GM21737 (cell line): ENCODE measurements around the gene PANK2.
A peak's percentile ranks its signal among the peaks of the same experiment; 100 is the strongest.
"Not testable (repeated sequence)": the region's sequence is repeated elsewhere in the genome, so short reads cannot be mapped to it uniquely, and the experiment has no call there.

Experiments
- ATAC-seq: cut with Tn5 transposase; IDR thresholded peaks from one replicate; pipeline ENCODE4 v1.9.1; 2021; ENCODE audit warnings: mild to moderate bottlenecking, moderate library complexity; ENCODE audit not compliant: unreplicated experiment

PANK2 gene

DNA sequence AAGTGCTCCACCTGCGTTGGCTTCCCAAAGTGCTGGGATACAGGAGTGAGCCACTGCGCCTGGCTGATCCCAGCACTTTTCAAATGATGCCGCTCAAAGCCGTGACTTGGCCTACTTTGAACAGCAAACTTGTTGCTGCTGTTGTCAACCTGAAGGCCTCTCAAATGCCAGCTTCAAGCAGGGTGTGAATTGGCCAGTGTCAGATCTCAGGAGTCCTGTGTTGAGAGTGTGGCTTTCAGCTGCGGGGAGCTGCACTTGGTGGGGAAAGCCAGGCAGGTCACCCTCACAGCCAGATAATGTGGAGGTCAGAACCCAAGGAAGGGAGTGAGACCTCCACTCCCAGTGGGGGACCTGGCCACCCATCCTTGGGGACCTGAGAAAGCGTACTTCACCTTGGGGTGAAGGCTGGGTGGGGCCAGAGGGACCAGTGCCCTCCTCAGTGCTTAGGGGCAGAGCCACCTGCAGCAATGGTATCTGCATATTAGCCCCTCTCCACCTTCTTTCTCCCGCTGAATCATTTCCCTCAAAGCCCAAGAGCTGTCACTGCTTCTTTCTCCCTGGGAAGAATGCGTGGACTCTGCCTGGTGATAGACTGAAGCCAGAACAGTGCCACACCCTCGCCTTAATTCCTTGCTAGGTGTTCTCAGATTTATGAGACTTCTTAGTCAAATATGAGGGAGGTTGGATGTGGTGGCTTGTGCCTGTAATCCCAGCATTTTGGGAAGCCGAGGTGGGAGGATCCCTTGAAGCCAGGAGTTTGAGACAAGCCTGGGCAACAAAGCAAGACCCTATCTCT lies 19.1 kb upstream of the PANK2 start:
- no peak for ATAC-seq

DNA sequence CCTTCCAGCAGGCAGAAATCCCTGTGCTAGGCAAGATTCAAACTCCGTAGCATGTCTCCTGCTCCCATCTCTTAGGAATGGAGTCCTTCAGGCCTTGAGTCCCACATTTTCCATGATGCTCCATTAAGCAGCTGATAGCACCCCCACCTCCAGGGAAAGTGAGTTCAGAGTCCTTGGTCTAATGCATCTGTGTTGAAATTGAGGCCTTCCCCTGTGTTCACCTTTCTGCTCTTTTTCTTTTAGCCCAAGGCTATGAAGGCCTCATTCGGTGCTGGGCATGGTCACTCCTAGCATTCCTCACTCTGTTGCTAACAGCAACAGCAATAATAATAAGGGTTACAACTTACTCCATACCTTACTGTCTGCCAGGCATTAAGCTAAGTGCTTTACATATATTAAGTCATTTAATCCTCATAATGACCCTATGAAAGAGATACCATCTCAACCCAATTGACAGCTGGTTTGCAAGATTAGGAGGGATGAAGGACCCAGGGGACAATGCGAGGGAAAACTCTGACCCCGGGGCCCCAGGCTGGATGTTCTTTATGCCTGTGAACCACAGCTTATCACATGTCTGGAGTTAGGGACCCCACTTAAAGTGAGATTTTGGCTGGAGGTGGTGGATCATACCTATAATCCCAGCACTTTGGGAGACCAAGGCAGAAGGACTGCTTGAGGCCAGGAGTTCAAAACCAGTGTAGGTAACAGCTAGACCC lies 17.5 kb upstream of the PANK2 start:
- no peak for ATAC-seq

DNA sequence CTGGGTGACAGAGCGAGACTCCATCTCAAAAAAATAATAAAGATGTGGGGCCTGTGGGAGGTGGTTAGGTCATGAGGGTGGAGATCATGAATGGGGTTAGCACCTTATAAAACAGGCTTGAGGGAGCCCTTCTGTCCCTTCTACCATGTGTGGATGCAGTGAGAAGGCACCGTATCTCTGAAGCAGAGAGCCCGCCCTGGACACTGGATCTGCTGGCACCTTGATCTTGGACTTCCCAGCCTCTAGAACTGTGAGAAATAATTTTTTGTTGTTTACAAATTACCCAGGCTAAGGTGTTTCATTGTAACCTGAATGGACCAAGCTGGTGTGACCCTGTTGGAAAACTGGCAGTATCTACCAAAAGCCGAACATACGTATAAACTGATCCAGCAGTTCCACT lies 15.7 kb upstream of the PANK2 start:
- no peak for ATAC-seq

DNA sequence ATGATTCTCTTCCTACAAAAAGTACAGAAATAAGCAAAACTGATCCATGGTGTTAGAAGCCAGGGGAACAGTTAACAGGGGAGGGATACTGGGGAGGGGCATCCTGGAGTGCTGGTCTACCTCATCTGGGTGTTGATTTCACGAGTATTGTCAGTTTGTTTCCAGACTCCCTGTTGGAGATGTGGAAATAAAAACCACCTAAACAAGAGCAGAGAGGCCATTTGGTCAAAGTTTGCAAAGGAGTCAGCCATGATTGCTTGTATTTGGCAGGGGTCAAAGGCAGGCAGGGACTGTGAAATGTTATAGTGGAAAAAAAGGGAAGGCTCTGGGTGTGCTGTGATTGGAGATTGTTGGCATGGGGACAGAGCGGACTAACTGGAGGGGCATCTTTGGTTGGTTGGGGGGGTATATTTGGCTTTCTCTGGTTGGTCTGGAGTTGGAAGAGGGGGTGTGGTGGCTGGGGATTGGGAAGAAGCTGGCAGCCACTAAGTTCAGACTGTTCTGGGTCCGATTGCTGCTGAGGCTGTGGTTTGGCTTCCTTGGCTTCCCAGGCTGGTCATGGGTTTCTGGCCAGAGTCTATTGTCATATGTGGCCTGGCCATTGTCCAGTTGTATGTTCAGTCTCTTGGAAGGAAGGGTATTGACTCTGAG lies 14.9 kb upstream of the PANK2 start:
- ATAC-seq: no peak

DNA sequence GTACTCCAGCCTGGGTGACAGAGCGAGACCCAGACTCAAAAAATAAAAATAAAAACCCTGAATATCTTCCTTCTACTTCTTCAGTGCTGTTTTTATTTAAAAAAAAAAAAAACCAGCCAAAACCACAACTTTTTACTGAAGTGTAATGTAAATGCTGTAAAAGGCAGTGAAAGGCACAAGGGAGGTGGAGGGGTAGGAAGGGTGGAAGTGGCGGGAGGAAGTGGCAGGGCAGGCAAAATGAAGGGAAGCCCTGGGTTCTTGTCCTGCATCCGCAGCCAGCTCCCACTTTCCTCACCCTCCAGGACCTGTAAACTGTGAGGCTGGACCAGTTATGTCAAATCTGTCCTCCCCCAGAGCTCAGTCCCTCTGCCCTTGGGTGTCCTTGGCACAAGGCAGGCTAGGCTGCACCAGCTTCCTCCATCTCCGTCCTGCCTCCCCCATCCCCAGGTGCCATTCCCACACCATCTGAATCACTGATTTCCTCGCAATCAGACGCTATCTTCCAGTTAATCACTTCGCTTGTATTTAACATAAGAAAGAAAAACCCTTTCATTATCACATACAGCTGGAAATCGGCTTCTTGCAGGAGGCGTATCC lies 13.7 kb upstream of the PANK2 start:
- ATAC-seq: no peak

DNA sequence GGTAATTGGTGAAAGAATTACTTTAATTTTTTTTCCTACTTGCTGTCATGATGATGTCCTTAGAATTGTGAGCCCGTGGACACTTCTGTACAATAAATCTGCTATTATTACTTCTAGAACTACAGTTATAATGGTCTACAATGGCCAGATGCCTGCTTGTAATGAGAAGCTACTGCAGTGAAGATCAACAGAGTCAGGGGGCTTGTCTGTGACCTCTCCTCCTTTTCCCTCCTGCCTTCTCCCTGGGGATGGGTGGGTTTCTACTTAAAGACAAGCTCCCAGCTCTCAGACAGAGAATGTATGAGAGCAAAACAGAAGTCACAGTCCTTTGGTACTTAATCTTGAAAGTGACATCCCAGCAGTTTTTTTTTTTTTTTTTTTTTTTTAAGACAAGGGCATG lies 13.2 kb upstream of the PANK2 start:
- ATAC-seq: no peak

DNA sequence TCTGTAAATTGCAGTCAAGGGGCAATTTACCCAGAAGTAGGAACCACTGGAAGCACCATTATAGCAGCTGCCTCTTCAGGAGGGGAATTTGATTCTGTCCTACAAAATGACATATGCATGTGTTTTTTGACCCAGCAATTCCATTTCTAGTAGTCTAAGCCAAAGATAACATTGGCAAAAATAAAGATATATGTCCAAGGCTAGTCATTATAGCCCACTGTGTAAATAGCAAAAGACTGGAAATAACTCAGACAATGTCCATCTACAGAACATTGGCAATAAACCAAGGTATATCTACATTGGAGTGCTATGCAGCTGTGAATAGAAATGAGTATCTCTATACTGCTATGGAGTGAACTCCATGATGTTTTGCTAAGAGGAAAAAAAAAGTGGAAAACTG lies 12.5 kb upstream of the PANK2 start:
- ATAC-seq: no peak

DNA sequence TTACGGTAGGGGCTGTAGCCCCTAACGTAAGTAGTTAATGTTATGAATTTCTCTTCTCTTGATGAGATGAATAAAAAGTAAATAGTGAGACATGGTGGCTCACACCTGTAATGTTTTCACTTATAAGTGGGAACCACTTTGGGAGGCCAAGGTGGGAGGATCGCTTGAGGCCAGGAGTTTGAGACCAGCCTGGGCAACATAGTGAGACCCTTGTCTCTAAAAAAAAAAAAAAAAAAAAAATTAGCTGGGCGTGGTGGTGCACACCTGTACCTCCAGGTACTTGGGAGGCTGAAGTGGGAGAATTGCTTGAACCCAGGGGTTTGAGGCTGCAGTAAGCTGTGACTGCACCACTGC lies 10.3 kb upstream of the PANK2 start:
- not testable (repeated sequence) for ATAC-seq

DNA sequence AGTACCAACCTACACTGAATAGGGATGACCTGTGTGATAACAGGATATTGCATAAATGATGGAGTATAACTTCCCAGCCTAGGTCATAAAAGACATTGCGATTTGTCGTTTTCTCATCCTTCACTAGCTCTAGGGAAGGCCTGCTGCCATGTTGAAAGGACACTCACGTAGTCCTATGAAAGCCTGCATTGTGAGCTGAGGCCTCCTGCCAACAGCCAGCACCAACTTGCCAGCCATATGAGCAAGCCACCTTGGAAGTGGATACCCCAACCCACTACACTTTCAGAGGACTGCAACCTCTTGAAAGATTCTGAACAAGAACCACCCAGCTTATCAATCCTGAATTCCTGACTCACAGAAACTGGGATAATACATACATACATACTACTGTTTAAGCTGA lies 3.5 kb upstream of the PANK2 start:
- no peak for ATAC-seq

DNA sequence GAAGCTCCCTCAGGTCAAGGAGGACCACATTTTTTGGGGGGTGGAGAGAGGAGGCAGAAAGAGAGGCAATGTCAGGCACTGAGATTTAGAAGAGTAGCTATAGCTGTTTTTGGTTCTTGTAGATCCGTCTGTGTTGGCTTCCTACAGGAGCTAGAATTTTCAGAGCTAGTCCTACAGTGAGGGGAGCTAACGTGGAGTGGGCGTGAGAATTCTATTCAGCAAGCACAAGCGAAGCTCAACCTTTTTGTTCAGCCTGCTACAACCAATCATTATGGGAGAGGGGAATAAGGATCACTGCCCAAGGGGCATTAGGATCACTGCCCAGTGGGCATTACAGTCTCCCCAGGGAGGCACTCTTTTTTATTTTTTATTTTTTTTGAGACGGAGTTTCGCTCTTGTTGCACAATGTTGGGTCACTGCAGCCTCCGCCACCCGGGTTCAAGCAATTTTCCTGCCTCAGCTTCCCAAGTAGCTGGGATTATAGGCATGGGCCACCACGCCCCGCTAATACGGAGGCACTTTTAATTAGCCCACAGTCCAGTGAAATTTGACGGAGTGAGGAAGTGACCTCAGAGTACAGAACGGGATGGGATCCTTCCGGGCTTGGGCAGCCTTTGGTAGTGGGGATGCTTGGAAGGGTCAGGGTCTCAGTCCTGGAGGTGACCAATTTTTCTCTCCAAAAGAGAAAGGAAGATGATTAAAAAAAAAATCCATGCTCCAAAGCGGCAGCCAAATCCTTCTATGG lies 1.1 kb upstream of the PANK2 start:
- no peak for ATAC-seq

DNA sequence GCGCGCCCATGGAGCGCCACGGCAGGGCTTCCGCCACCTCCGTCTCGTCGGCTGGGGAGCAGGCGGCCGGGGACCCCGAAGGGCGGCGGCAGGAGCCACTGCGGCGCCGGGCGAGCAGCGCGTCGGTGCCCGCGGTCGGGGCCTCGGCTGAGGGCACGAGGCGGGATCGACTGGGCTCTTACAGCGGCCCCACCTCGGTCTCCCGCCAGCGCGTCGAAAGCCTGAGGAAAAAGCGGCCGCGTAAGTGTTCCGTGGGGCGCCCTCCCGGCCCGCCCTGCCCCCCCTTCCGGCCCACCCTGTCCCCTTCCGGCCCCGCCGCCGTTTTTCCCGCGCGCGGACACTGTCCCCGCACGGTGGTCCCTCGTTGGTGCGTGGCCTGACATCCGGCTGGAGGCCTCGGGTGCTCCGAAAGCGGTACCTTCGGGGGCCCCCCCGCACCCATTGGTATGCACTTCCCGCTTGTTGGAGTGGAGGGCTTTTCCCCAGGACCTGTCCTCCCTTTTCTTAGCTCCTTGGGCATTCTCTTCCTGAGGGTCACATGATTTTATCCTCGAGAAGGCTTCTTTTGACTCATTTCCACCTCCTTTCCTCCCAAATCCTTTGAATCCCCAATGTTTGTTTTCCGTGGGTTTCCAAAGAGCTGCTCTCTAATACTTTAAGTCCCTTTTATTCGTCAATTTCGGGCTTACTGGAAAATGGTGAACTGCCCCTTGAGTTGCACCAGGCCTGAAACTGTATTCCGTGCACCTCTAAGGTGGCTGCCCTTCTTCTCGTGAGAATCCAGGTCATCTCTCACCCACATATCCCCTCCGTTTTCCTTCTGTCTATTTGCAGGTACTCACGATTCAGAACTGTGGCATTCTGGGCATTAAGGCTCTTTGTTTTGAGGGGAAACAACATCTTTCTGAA lies 556 bp downstream of the PANK2 start:
- ATAC-seq: peak; percentile 23

DNA sequence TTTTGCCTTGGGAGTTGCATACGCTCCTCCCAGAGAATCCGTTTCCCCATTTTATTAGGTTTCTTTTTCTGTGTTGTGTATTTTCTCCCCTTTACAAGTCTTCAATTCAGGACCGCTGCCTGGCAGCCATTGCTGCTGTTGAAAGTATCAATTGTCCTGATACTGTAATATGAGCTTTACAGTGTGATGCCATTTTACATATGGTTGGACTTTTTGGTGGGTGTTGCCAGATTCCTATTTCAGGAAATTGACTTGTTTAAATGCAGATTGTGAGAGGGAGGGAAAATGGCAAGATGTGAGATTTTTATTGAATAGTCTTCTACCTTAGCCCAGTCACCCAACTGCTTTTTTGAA lies 1.2 kb downstream of the PANK2 start:
- no peak for ATAC-seq

DNA sequence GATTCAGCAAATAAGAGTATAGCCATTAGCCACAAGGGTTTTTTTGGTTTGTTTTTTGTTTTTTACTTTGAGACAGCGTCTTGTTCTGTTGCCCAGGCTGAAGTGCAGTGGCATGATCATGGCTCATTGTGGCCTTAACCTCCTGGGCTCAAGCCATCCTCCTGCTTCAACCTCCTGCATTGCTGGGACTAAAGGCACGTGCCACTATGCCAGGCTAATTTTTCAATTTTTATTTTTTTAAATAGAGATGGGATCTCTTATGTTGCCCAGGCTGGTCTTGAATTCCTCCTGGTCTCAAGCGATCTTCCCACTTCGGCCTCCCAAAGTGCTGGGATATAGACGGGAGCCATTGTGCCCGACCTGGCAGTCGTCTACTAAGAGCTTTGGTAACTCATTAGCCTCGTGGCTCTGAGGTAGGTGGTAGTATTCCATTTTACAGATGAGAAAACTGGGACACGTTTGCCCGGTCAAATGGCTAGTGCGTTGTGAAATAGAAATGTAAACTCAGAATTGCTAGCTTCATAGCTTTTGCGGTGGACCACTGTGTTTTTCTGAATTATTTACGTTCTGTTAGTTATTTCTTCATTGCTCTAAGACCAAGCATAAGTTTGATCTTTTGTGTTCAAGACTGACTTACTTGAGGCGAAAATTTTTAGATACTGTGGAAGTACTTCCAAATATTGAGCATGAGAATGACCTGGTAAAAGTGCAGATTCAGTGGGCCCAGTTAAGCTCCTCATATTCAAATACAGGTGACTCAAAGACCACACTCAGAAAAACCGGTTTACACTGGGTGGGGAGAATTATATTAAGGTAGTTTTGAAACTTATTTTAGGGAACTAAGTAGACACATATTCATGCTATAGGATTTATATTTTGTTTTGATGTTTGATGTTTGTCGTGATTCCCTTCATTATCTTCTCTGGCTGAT lies 2.1 kb downstream of the PANK2 start:
- ATAC-seq: no peak

DNA sequence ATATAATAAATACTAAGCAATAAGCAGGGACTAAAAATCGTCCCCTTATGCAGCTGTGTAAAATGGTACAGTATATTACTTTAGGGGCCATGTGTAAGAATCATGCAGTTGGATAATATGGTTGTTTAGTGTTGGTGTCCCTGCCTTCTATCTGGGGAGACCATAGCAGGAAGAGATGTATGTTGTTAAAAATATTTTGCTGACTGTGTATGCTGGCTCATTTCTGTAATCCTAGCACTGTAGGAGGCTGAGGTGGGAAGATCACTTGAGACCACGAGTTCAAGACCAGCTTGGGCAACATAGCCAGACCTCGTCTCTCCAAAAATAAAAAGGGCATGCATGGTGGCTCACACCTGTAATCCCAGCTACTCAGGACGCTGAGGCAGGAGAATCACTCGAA lies 5.6 kb downstream of the PANK2 start:
- ATAC-seq: no peak

DNA sequence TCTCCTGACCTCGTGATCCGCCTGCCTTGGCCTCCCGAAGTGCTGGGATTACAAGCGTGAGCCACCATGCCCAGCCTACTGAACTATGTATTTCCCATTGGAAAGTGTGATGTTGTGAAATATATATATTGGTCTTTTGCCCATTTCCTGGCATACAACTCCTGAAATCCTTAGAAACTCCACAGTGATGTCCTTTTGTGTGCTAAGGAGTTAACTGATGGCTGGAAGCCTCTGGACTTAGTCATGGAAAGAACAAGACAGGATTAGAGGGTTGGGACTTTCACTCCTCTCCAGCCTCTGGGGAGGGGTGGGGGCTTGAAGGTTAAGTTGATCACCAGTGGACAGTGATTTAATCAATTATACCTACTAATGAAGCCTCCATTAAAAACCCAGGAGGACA lies 7.1 kb downstream of the PANK2 start:
- ATAC-seq: no peak

DNA sequence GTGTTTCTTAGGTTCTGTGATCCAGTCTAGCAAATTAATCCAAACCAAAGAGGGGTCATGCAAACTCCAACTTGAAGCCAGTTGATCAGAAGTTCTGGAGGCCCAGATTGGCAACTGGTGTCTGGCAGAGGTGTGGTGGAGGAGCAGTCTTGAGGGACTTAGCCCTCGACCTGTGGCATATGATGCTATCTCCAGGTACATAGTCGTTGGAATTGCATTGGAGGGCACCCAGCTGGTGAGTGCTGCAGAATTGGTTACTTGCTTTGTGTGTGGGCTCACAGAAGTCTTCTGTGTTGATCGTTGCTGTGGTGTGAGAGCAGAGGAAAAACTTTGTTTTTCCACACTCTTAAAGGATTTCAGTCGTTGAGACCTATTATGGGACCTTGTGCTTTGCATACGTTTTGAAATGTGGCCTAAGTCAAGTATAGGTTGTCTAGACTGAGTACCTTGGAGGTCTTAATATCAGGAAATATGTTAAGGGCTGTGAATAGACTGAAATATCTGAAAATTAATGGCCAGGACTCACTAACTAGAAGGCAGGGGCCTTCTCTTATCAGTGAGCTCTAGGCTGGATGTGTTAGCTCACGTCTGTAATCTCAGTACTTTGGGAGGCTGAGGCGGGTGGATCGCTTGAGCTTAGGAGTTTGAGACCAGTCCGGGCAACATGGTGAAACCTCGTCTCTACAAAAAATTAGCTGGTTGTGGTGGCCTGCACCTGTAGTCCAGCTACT lies 7.8 kb downstream of the PANK2 start:
- no peak for ATAC-seq

DNA sequence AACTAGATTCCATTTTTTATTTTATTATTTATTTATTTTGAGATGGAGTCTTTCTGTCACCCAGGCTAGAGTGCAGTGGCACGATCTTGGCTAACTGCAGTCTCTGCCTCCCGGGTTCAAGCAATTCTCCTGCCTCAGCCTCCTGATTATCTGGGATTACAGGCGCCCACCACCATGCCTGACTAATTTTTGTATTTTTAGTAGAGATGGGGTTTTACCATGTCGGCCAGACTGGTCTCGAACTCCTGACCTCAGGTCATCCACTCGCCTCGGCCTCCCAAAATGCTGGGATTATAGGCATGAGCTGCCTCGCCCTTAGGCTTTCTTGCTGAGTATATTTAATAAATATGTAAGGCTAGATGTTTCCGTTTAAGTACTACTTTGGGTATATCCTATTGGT lies 9.0 kb downstream of the PANK2 start:
- not testable (repeated sequence) for ATAC-seq

DNA sequence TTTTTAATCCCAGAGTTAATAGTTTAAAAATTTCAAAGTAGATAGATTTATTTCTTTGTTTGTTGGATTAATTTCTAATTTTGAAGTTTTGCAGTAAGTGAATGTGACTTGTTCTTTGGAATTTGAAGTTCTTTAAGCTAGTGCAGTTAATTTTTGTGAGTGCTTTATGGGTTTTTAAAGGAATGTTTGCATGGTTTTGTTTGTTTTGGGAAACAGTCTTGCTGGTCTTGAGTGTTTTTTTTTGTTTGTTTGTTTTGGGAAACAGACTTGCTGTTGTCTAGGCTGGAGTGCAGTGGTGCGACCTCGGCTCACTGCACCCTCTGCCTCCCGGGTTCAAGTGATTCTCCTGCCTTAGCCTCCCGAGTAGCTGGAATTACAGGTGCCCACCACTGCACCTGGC lies 9.5 kb downstream of the PANK2 start:
- ATAC-seq: no peak
